ENCODE data around the gene GDA. TPM values are rescaled to one million over a fixed set of nuclear protein-coding genes. Genes with fewer than 3 reads are reported as not detected.

GDA gene
- total and polyA plus RNA-seq, 2 of the 8 experiments (the other 6 are each of a cell fraction or from before 2014, with no cell fraction given): 0.35 to 3.0 TPM

DNA sequence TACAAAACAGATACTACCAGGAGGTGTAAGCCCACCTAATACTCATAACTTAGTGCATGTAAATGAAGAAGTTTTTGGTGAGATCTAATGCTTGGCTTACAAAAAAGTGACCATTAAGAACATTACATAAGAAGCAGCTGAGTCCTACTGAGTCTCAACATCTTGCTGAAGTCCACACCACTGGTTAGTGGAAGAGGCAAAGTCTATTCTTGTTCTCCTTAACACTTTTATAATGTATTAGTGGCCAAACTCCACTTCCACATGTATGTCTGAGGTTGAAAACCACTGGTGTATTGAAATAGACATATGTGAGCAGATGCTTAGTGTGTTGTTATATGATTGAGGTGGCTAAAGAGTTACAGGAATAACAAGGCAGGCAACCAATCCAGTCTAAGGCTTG is 18.9 kb upstream of the GDA start:
- TF ChIP-seq SRF (IDR thresholded peaks at IDR 0.05; ENCODE audit: low read depth, low read length): no peak
- Histone ChIP-seq H4K91ac (replicated peaks; ENCODE audit: insufficient read length, low read length) (no peak overlapping the region), H3K79me1 (ENCODE audit: low read depth, low read length) (no peaks in the 10 kb centered on the region), H3K4ac (replicated peaks; ENCODE audit: insufficient read length, low read depth, low read length) (no peak overlapping the region), H3K4me1 (replicated peaks in 1 of 4; ENCODE audit: control insufficient read depth in 3 of 4, insufficient read depth in 4 of 4, low read length in 3 of 4) (no peaks in the 10 kb centered on the region), H2AK5ac (ENCODE audit: low read depth, low read length) (no peak overlapping the region), H3K36me3 (ENCODE audit: control insufficient read depth in 2 of 4, insufficient read depth in 4 of 4, low read length in 3 of 4) (no peaks in the 10 kb centered on the region), H2BK20ac (ENCODE audit: low read length) (no peak overlapping the region), H2BK5ac (ENCODE audit: low read depth, low read length) (no peak overlapping the region), H2BK15ac (ENCODE audit: low read length) (no peak overlapping the region), H3K23ac (ENCODE audit: insufficient read length) (no peak overlapping the region), H3K14ac (ENCODE audit: insufficient read length) (no peak overlapping the region), H3K4me2 (ENCODE audit: insufficient read depth in 1 of 2, low read depth in 2 of 2, low read length in 2 of 2) (no peak overlapping the region), H2BK12ac (ENCODE audit: low read depth, low read length) (no peak overlapping the region), H3K79me2 (ENCODE audit: control insufficient read depth in 1 of 2, insufficient read depth in 2 of 2, low read length in 2 of 2) (no peaks in the 10 kb centered on the region), H3K9ac (replicated peaks in 1 of 4; ENCODE audit: extremely low read depth in 1 of 4, low read depth in 3 of 4, low read length in 3 of 4) (no peak overlapping the region), H2AFZ (ENCODE audit: low read length) (no peak overlapping the region), H3K9me3 (ENCODE audit: insufficient read depth in 2 of 2, low read depth in 1 of 2, low read length in 1 of 2) (no peaks in the 10 kb centered on the region), H3K56ac (replicated peaks; ENCODE audit: insufficient read length, low read depth, low read length) (no peak overlapping the region), H2BK120ac (replicated peaks; ENCODE audit: low read depth, low read length) (no peak overlapping the region), H3K18ac (ENCODE audit: extremely low read depth, low read length) (no peak overlapping the region), H3K4me3 (ENCODE audit: extremely low read depth in 1 of 4, insufficient read depth in 2 of 4, low read depth in 3 of 4, low read length in 4 of 4) (no peak overlapping the region), H3K27ac (ENCODE audit: low read depth, low read length) (no peak overlapping the region), H3K23me2 (ENCODE audit: low read depth, low read length) (no peaks in the 10 kb centered on the region), H3K27me3 (replicated peaks in 1 of 4; ENCODE audit: control insufficient read depth in 3 of 4, extremely low read depth in 1 of 4, insufficient read depth in 3 of 4, low read length in 3 of 4) (no peaks in the 10 kb centered on the region), H4K20me1 (replicated peaks in 1 of 2; ENCODE audit: control insufficient read depth in 1 of 2, insufficient read depth in 2 of 2, low read length in 2 of 2) (no peaks in the 10 kb centered on the region), H4K5ac (ENCODE audit: insufficient read length, low read depth, low read length) (no peak overlapping the region), H4K8ac (ENCODE audit: extremely low read depth, insufficient read depth, low read length) (no peak overlapping the region)
- ChIA-PET POLR2A (ENCODE audit: partially characterized antibody) (no interaction called here), CTCF (ENCODE audit: partially characterized antibody) (interaction anchor here (0.9 kb wide), 1 partner anchor 346 kb away, joined by 3 read pairs; no protein-coding TSS in a partner anchor)
- no peak for DNase-seq (ENCODE audit: low read depth in 1 of 2, low spot score in 2 of 2)
- no peak for FAIRE-seq
